GM20000 (cell line): Measurements from ENCODE around the gene ADGRG1.

Experiments
- DNase-seq: peaks from one replicate; pipeline ENCODE4 v3.0.0; 2012; ENCODE audit warnings: low spot score
- TF ChIP-seq, protein P1 (sequence below): IDR thresholded peaks from 2 replicates; pipeline ENCODE4 v1.5.1; 2012; ENCODE audit warnings: mild to moderate bottlenecking, control low read depth; ENCODE audit errors: extremely low read depth, missing control alignments

The ADGRG1 gene

GRCh38 chr16:57694231-57694724 is 65.8 kb downstream of the ADGRG1 start:
- TF ChIP-seq, protein P1, sequence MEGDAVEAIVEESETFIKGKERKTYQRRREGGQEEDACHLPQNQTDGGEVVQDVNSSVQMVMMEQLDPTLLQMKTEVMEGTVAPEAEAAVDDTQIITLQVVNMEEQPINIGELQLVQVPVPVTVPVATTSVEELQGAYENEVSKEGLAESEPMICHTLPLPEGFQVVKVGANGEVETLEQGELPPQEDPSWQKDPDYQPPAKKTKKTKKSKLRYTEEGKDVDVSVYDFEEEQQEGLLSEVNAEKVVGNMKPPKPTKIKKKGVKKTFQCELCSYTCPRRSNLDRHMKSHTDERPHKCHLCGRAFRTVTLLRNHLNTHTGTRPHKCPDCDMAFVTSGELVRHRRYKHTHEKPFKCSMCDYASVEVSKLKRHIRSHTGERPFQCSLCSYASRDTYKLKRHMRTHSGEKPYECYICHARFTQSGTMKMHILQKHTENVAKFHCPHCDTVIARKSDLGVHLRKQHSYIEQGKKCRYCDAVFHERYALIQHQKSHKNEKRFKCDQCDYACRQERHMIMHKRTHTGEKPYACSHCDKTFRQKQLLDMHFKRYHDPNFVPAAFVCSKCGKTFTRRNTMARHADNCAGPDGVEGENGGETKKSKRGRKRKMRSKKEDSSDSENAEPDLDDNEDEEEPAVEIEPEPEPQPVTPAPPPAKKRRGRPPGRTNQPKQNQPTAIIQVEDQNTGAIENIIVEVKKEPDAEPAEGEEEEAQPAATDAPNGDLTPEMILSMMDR = no peak
- no peak for DNase-seq

DNA sequence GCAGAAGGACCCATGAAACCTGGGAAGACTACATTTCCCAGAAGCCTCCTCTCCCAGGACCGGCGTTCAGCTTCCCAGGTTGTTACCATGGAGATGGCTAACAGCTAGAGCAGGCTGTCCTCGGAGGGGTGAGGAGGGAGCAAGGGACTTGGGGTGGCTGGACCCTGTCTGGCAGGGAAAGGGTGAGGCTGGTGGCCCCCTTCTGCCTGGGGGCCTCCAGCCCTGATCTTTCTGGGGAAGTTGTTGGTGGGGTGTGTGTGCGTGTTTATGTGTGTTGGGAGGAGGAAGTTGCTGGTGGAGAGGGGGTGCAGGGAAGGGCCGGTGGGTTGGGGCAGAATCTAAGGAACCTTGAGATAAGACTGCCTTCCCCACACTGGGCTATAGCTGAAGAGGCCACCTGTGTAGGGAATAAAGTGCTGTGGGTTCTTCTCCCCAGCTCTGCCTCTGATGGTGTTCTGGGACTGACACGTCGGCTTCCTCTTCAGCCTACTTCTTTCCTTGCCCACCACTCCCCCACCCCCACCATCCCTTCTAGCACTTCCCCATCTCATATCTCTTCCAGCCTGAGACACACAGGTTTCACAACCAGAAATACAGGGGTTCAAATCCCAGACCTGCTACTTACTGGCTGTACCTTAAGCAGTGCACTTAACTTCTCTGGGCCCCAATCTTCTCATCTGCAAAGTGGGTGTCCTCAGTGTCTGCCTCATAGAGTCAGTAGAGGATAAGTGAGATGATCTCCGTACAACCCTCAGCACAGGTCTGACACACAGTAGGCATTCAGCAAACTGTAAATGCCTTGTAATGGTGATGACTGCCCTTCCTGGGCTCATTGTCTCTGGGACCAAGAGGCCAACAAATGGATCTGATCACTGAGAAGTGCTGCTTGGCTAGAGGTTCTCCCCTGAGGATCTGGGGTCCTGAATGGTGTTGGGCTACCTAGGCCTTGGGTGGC is 66.6 kb downstream of the ADGRG1 start, which contains the start of gene DRC7:
DRC7 (plus strand) TSS at position 82 of the 955 bp plus-strand sequence. CDS start 3,144 bp downstream, outside the sequence.
- TF ChIP-seq, protein P1 = no peak
- peak; percentile 66 for DNase-seq

DNA sequence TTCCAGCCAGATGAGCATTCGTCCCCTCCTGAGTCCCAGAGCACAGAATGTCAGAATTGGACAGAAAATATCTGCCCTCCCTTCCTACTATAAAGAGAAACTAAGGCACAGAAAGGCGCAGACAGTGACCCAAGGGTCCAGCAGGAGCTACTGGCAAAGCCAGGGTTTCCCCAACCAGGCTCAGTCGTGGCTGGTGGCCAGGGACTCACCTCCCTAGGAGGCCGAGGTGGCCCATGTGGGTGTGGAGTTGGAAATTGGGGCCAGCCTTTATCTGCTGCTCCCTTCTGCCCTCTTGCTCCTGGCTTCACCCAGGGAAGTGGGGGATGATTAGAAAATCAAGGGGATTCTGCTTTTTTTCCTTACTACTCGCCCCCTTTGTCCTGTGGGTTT is 67.2 kb downstream of the ADGRG1 start:
- DNase-seq = no peak
- TF ChIP-seq, protein P1 = no peak

- DNase-seq = no peak
- TF ChIP-seq, protein P1 = no peak
These were observed 67.8 kb downstream of the ADGRG1 start for GRCh38 chr16:57696240-57696639.

DNA sequence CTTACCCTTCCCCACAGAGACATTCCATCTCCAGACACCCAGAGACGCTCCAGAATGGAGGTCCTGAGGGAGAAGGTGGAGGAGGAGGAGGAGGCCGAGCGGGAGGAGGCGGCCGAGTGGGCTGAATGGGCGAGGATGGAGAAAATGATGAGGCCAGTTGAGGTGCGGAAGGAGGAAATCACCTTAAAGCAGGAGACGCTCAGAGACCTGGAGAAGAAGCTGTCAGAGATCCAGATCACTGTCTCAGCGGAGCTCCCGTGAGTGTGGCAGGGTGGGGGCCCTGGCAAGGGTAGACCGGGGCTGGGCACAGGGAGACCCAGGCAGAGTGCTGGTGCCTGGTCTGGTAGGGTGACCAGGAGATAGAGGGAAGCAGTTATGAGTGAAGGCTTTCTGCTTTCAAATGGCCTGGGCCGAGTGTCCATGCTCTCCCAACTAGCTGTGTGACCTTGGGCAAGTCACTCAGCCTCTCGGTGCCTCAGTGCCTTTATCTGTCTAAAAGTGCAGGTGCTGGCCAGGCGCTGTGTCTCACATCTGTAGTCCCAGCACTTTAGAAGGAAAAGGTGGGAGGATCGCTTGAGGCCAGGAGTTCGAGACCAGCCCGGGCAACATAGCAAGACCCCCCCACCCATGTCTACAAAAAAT is 69.6 kb downstream of the ADGRG1 start:
- no peak for DNase-seq
- TF ChIP-seq, protein P1 = no peak

GRCh38 chr16:57698812-57699405 is 70.5 kb downstream of the ADGRG1 start:
- TF ChIP-seq, protein P1 = no peak

DNA sequence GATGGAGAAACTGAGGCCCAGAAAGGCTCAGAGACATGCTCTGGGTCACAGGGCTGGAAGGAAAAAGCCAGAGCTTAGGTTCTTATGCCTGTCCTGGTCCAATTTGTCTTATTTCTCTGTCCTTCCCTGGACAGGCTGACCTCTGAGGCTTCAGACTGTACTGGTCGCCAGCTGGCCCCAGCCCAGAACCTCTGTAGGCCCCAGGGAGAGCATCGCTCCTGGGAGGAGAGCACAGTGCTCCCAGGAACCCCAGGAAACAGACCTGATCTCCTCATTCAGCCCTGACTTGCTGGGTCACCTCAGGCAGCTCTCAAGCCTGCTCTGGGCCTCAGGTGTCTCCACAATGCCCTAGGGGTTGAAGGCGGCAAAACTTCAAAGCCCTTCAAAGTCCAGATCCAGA is 71.1 kb downstream of the ADGRG1 start:
- DNase-seq = no peak
- TF ChIP-seq, protein P1 = no peak

More at GRCh38 chr16:57698812-57699405, 70.5 kb downstream of the ADGRG1 start:
- DNase-seq = no peak
